ENCODE results near the gene HES3. TPM values are rescaled to one million over a fixed set of nuclear protein-coding genes. Genes with fewer than 3 reads are reported as not detected.

HES3 gene
- total RNA-seq: not detected in 2 replicates

GRCh38 chr1:6243993-6244392 is at the start of gene HES3:
TSS of gene HES3 (plus strand) at chr1:6244179. CDS start at chr1:6244366, 187 bp downstream.

GRCh38 chr1:6199298-6200187 is 44.4 kb upstream of the HES3 start, which contains the start of gene RPL22:
TSS of gene RPL22 (minus strand) at chr1:6199595. CDS start at chr1:6199573, 22 bp downstream.

GRCh38 chr1:6205849-6206519 is 38.0 kb upstream of the HES3 start, which contains the start of gene RNF207:
TSS of gene RNF207 (plus strand) at chr1:6206119. CDS start at chr1:6206536, 417 bp downstream.

GRCh38 chr1:6260961-6261614 is 17.1 kb downstream of the HES3 start, which contains the start of gene GPR153:
TSS of gene GPR153 (minus strand) at chr1:6261098. CDS start at chr1:6254905, 6,193 bp downstream.

Other genes starting within 250 kb of the HES3 start
- 3.7 and 5.7 TPM in 2 replicates for gene KCNAB2, start 198.3 kb upstream of the HES3 start, total RNA-seq
- under 0.01 TPM in 2 replicates for gene CHD5, start 63.9 kb upstream of the HES3 start, total RNA-seq
- gene RPL22, start 44.6 kb upstream of the HES3 start, total RNA-seq: 180 and 188 TPM in 2 replicates
- 5.3 and 16.6 TPM in 2 replicates for gene RNF207, start 38.1 kb upstream of the HES3 start, total RNA-seq
- gene ICMT, start 8.2 kb upstream of the HES3 start, total RNA-seq: 68.4 and 79.7 TPM in 2 replicates
- gene GPR153, start 16.9 kb downstream of the HES3 start, total RNA-seq: 3.0 and 4.9 TPM in 2 replicates
- gene ACOT7, start 149.6 kb downstream of the HES3 start, total RNA-seq: 25.4 and 37.7 TPM in 2 replicates
- 0.09 and 0.14 TPM in 2 replicates for gene HES2, start 175.7 kb downstream of the HES3 start, total RNA-seq
- not detected in 2 replicates for gene ESPN, start 180.6 kb downstream of the HES3 start, total RNA-seq
- 2.0 and 2.4 TPM in 2 replicates for gene TNFRSF25, start 222.0 kb downstream of the HES3 start, total RNA-seq
- 5.5 and 7.0 TPM in 2 replicates for gene PLEKHG5, start 247.5 kb downstream of the HES3 start, total RNA-seq

Measured in smooth muscle cell of bladder (primary cell).